Measurements from ENCODE around the gene PRH2. TPM values are rescaled to one million over a fixed set of nuclear protein-coding genes. Genes with fewer than 3 reads are reported as not detected.

Gene PRH2
- total RNA-seq, 4 donors from 2014 or later, result 0.68 to 7.0 TPM; not detected in 2

- H3K27me3 ChIP-seq, result no peaks in the 10 kb centered on the region
- no peak overlapping the region for H3K4me3 ChIP-seq
- H3K36me3 ChIP-seq, result no peaks in the 10 kb centered on the region
- TF ChIP-seq, protein P1, sequence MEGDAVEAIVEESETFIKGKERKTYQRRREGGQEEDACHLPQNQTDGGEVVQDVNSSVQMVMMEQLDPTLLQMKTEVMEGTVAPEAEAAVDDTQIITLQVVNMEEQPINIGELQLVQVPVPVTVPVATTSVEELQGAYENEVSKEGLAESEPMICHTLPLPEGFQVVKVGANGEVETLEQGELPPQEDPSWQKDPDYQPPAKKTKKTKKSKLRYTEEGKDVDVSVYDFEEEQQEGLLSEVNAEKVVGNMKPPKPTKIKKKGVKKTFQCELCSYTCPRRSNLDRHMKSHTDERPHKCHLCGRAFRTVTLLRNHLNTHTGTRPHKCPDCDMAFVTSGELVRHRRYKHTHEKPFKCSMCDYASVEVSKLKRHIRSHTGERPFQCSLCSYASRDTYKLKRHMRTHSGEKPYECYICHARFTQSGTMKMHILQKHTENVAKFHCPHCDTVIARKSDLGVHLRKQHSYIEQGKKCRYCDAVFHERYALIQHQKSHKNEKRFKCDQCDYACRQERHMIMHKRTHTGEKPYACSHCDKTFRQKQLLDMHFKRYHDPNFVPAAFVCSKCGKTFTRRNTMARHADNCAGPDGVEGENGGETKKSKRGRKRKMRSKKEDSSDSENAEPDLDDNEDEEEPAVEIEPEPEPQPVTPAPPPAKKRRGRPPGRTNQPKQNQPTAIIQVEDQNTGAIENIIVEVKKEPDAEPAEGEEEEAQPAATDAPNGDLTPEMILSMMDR (IDR thresholded peaks at IDR 0.05), result no peak
- no peak for TF ChIP-seq POLR2A (IDR thresholded peaks at IDR 0.05)
- peaks cover 0 to 4% (median 0%) of the 10 kb centered on the region in 3 donors for H3K9me3 ChIP-seq
- peaks cover 0 to 3% (median 0%) of the 10 kb centered on the region in 3 donors for H3K4me1 ChIP-seq
- intact Hi-C loops (cut with DNase I), result no loop called here
- no peak overlapping the region for H3K27ac ChIP-seq
- DNase-seq, result no peak
- 81 to 83% methylated on average over 2 of the region's 2 CpGs for WGBS, 2 donors
These were observed 11.4 kb downstream of the PRH2 start for GRCh38 chr12:10940389-10940788.

DNA sequence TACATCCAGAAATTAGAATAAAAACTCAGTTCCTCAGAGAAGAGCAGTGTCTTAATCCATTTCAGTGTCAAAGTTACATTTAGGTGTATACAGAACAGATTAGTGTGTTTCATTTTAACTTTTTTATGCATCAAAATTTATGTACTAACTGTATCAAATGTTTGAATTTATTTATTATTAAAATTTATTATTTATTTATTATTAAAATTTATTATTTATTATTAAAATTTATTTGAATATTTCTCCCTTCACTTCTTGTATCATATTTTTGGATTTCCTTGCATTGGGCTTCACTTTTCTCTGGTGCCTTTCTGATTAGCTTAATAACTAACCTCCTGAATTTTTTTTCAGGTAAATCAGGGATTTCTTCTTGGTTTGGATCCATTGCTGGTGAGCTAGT is 12.3 kb downstream of the PRH2 start:
- intact Hi-C loops (cut with DNase I), result no loop called here
- TF ChIP-seq, protein P1 (IDR thresholded peaks at IDR 0.05), result no peak
- TF ChIP-seq POLR2A (IDR thresholded peaks at IDR 0.05), result no peak

GRCh38 chr12:10941916-10942607 is 13.0 kb downstream of the PRH2 start:
- H3K27ac ChIP-seq, result no peak overlapping the region
- no peaks in the 10 kb centered on the region for H3K27me3 ChIP-seq
- no peak overlapping the region for H3K4me3 ChIP-seq
- intact Hi-C loops (cut with DNase I), result no loop called here
- H3K36me3 ChIP-seq, result no peaks in the 10 kb centered on the region
- TF ChIP-seq, protein P1 (IDR thresholded peaks at IDR 0.05), result no peak
- no peak for TF ChIP-seq POLR2A (IDR thresholded peaks at IDR 0.05)
- peaks cover 0 to 3% (median 0%) of the 10 kb centered on the region in 3 donors for H3K4me1 ChIP-seq
- peaks cover 0 to 4% (median 0%) of the 10 kb centered on the region in 3 donors for H3K9me3 ChIP-seq
- 58 to 78% methylated on average over 1 to 3 of the region's 4 CpGs for WGBS, 2 donors
- DNase-seq, result no peak

More for the DNA sequence above, 12.3 kb downstream of the PRH2 start:
- H3K9me3 ChIP-seq, result peaks cover 0 to 4% (median 0%) of the 10 kb centered on the region in 3 donors
- DNase-seq, result no peak
- no peak overlapping the region for H3K4me3 ChIP-seq
- H3K27ac ChIP-seq, result no peak overlapping the region
- no peaks in the 10 kb centered on the region for H3K36me3 ChIP-seq
- H3K4me1 ChIP-seq, result peaks cover 0 to 3% (median 0%) of the 10 kb centered on the region in 3 donors
- H3K27me3 ChIP-seq, result no peaks in the 10 kb centered on the region

DNA sequence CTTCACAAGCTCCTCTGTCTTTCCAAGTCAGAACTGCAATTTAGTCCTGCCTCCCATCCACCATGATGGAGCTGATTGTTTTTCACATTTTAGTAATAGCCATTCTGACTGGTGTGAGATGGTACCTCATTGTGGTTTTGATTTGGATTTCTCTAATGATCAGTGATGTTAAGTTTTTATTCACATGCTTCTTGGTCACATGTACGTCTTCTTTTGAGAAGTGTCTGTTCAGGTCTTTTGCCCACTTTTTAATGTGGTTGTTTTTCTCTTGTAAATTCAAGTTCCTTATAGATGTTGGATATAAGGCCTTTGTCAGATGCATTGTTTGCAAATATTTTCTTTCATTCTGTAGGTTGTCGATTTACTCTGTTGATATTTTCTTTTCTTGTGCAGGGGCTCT is 14.1 kb downstream of the PRH2 start:
- TF ChIP-seq, protein P1 (IDR thresholded peaks at IDR 0.05), result no peak
- no peak for TF ChIP-seq POLR2A (IDR thresholded peaks at IDR 0.05)
- 90 to 97% methylated on average over 2 of the region's 2 CpGs for WGBS, 2 donors
- intact Hi-C loops (cut with DNase I), result no loop called here
- no peak overlapping the region for H3K4me3 ChIP-seq
- DNase-seq, result no peak
- no peak overlapping the region for H3K27ac ChIP-seq
- no peaks in the 10 kb centered on the region for H3K27me3 ChIP-seq
- H3K36me3 ChIP-seq, result no peaks in the 10 kb centered on the region
- H3K9me3 ChIP-seq, result peaks cover 0 to 4% (median 0%) of the 10 kb centered on the region in 3 donors
- peaks cover 0 to 3% (median 0%) of the 10 kb centered on the region in 3 donors for H3K4me1 ChIP-seq

- DNase-seq, result no peak
- WGBS, 2 donors, result 79 to 92% methylated on average over 4 of the region's 4 CpGs
- H3K4me3 ChIP-seq, result no peak overlapping the region
- intact Hi-C loops (cut with DNase I), result no loop called here
- no peak for TF ChIP-seq POLR2A (IDR thresholded peaks at IDR 0.05)
- TF ChIP-seq, protein P1 (IDR thresholded peaks at IDR 0.05), result no peak
- H3K4me1 ChIP-seq, result no peaks in the 10 kb centered on the region
- H3K27me3 ChIP-seq, result no peaks in the 10 kb centered on the region
- no peaks in the 10 kb centered on the region for H3K9me3 ChIP-seq
- H3K27ac ChIP-seq, result no peak overlapping the region
- H3K36me3 ChIP-seq, result peaks cover 0 to 7% (median 0%) of the 10 kb centered on the region in 3 donors
These were observed 23.6 kb downstream of the PRH2 start for GRCh38 chr12:10952645-10953044.
